ES-I3 (cell line): ENCODE data around the gene SLC22A16.

Experiments
- H3K36me3 ChIP-seq: 2 replicates; pipeline ENCODE4 v1.6.1; 2013; ENCODE audit warnings: mild to moderate bottlenecking, low read length, control low read depth, moderate library complexity; ENCODE audit not compliant: insufficient read depth
- H3K4me1 ChIP-seq: 2 replicates; pipeline ENCODE4 v1.6.1; 2013; ENCODE audit warnings: mild to moderate bottlenecking, control low read depth, low read length; ENCODE audit not compliant: insufficient read depth
- H3K9ac ChIP-seq: 2 replicates; pipeline ENCODE4 v1.6.1; 2013; ENCODE audit warnings: low read depth, mild to moderate bottlenecking, low read length, moderate library complexity
- H3K9me3 ChIP-seq: 2 replicates; pipeline ENCODE4 v1.6.1; 2013; ENCODE audit warnings: mild to moderate bottlenecking, low read length, moderate library complexity; ENCODE audit not compliant: control insufficient read depth, insufficient read depth

SLC22A16 gene

GRCh38 chr6:110390404-110390803 is 86.0 kb downstream of the SLC22A16 start:
- Histone ChIP-seq H3K9ac (no peak overlapping the region), H3K36me3 (no peaks in the 10 kb centered on the region), H3K9me3 (no peaks in the 10 kb centered on the region; the same call in 1 of the 2 replicates), H3K4me1 (no peaks in the 10 kb centered on the region; the same call in 1 of the 2 replicates)

DNA sequence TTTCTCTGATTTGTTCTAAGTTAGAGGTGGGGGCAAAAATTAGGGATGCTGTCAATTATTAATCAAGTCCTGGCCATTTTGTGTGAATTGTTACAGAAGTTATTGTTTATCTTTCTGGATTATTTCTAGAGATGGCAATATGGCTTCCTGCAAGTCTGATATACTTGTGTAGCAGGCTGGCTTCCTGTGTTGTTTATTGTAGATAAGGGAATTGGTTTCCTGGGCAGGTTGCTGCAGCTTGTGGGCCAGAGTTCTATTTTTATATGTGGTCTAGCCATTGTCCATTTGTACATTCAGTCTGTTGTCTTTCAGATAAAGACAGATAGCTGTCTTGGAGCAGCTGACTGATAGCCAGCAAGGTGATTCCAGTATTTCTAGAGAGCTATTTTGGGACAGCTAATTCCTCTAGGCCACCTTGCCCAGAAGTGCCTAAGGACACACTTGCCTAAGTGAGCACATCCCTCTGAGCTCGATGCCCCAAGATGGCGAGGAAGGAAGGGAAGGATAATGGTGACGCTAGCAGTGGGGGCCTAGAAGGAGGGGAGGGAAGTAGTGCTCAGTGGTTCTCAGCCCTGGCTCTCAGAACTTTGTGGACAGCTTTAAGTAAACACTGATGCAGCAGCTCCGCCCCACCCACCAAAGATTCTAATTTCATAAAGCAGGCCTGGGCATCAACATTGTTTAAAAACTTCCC is 86.6 kb downstream of the SLC22A16 start:
- no peaks in the 10 kb centered on the region for H3K36me3 ChIP-seq
- H3K9ac ChIP-seq, result no peak overlapping the region
- H3K4me1 ChIP-seq, result no peaks in the 10 kb centered on the region; the same call in 1 of the 2 replicates
- H3K9me3 ChIP-seq, result no peaks in the 10 kb centered on the region; the same call in 1 of the 2 replicates

- Histone ChIP-seq H3K36me3 (no peaks in the 10 kb centered on the region), H3K9ac (no peak overlapping the region), H3K9me3 (no peaks in the 10 kb centered on the region), H3K4me1 (no peaks in the 10 kb centered on the region; the same call in 1 of the 2 replicates)
Measured at GRCh38 chr6:110387986-110388385, 88.4 kb downstream of the SLC22A16 start.

DNA sequence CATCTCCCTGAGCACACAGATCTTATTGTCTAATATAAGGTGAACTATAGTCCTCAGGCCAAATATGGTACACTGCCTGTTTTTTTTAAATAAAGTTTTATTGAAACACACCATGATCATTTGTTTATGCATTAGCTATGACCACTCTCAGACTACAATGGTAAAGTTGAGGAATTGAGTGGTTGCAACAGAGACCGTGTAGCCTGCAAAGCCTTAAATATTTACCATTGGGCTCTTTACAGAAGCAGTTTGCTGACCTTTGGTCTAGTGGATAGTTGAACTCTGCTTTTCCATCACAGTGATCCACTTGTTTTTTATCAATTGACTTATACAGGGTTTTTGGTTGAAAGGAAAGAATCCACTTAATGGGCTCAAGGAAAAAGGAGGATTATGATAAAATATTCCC is 91.0 kb downstream of the SLC22A16 start:
- no peaks in the 10 kb centered on the region; the same call in 1 of the 2 replicates for H3K4me1 ChIP-seq
- no peak overlapping the region for H3K9ac ChIP-seq
- H3K9me3 ChIP-seq, result no peaks in the 10 kb centered on the region
- H3K36me3 ChIP-seq, result no peaks in the 10 kb centered on the region

- H3K9me3 ChIP-seq, result no peaks in the 10 kb centered on the region
Measured at GRCh38 chr6:110378552-110378951, 97.9 kb downstream of the SLC22A16 start.

More at GRCh38 chr6:110378552-110378951, 97.9 kb downstream of the SLC22A16 start:
- H3K9ac ChIP-seq, result no peak overlapping the region
- H3K4me1 ChIP-seq, result no peaks in the 10 kb centered on the region
- H3K36me3 ChIP-seq, result no peaks in the 10 kb centered on the region
